T47D (cell line): ENCODE results near the gene PNPLA7.

Experiments used
- DNase-seq, 2 experiments: peaks; one replicate each; pipeline versions ENCODE4 v3.0.0 to v3.0.0-alpha.2; 2011 to 2012; ENCODE audit warnings: low read depth in 1 of 2, low spot score in 1 of 2
- JUND ChIP-seq: IDR thresholded peaks from 2 replicates; pipeline ENCODE4 v1.6.1; 2012; ENCODE audit warnings: low read depth
- in situ Hi-C: cut with HindIII; loops from 2 replicates; pipeline ENCODE4 v1.10.0; 2016; ENCODE audit warnings: low sequenced_read_pairs, low pct_unique_long_range_greater_than_20kb

Gene PNPLA7

GRCh38 chr9:137438591-137439157 lies 111.5 kb downstream of the PNPLA7 start:
- in situ Hi-C loops = no loop called here
- no peak for TF ChIP-seq JUND
- no peak for DNase-seq

DNA sequence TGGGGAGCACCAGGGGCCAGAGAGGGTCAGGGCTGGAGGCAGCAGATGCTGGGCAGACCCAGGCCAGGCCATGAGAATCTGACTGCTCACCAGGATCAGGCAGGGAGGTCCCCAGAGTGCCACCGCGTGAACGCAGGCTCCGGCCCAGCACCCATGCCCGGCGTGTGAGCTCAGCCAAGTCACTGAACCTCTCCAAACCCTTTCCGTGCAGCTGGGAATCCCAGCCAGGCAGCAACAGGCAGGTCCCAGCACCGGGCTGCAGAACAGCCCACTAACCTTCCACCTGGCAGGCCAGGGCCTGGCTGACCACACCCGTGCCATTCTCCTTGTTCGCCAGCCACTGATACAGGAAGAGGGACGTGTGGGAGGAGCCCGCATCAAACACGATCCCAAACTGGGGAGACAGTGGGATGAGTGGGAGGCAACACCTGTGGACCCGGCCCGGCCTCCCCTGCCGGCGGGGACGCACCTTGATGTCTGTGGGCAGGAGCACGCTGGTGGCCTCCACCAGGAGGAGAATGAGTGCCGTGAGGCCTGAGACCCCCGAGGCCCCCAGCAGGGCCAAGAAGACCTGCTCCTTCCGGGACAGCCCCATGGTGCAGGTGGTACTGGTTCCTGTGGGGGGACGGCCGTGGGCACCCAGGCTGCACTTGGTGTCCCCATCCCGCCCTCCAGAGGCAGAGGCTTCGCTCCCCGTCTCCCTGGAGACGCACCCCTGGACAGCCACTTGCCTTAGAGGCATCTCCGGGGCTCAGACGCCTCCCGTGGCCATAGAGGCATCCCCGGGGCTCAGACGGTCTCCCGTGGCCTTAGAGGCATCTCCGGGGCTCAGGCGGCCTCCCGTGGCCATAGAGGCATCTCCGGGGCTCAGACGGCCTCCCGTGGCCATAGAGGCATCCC lies 112.3 kb downstream of the PNPLA7 start:
- no peak for TF ChIP-seq JUND
- in situ Hi-C loops = no loop called here
- DNase-seq = no peak

DNA sequence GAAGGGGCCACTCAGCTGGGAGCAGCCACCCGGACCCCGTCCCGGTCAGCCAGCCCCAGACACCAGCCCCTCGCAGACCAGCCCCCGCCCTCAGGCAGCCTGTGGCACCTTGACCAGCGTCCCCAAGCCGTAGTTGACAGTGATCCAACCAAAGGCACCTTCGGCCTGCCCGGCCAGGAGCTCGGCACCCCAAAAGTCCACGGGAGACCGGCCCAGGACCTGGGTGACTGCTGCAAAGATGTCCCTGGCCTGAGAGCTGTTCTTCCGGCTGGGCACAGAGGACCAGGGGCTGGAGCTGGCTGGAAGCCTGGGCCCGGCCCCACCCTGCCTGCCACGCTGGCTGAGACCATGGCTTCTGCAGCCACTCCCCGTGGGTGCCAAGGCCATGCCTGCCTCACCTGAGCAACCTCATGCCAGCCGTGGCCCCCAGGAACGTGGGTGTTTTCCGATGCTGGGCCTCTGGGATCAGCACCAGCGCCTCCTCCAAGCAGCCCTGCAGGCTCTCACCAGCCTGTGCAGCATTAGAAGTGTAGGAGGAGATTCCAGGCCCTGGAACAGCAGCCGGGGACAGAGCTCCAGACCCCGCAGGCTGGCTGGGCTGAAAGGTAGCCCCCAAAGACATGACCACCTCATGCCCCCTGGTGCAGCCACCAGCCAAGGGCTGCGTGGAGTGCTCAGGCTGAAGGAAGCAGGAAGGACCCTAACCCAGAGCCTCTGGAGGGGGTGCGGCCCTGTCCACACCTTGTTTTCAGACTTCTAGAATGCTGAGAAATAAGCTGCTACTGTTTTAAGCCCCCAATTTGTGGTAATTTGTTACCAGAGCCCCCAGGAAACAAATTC lies 113.2 kb downstream of the PNPLA7 start:
- in situ Hi-C loops = no loop called here
- no peak for TF ChIP-seq JUND
- DNase-seq = no peak

DNA sequence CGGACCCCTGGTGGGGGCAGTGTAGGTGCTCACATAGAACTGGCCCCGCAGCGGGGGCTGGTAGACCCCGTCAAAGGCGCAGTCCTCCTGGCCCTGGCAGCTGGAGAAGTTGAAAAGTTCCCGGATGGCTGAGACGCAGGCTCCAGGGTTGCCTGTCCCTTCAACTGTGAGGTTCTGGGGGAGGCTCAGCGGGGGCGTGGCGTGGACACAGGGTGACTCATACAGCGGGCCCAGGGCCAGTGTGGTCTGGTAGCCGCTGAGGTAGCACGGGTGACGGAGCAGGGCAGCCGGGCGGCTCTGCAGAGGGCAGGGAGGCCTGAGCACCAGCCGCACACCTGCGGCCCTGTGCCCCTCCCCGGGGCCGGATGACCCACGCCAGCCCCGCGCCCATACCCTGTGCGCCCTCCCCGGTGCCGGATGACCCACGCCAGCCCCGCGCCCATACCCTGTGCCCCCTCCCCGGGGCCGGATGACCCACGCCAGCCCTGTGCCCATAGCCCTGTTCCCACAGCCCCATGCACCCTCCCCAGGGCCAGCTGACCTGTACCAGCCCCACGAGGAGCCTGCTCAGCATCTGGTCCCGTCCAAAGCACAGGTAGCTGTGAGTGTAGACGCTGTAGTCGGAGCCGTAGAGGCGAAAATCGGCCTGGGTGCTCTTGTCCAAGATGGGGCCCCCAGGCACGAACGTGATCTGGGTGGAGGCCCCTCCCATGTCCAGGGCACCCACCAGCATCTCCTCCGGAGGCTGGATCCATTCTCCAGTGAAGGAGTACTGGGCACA lies 114.0 kb downstream of the PNPLA7 start:
- peak; percentile 90 for TF ChIP-seq JUND
- in situ Hi-C loops = no loop called here
- peak; percentile 92 to 98 for DNase-seq

DNA sequence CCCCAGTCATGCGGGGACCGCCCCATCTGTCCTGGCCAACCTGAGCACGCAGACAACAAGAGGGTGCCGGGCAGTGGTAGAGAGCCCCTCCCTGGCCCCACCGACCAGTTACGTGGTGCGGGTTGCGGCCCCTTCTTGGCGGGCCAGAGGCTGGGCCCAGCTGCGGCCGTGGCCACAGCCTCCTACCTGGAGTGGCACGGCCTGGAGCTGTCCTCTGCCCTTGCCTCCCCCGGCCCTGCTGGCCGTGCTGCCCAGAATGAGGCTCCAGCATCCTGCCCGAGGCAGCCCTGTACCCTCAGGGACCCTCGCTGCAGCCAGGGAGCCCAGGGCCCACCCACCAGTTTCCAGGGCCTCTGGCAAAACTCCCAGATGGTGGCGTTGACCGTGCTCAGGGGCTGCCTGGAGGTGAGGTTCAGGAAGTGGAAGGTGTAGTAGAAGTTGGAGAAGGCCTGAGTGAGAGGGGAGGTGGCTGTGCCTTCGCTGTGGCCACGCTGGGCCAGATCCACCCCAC lies 114.8 kb downstream of the PNPLA7 start:
- no peak for TF ChIP-seq JUND
- no peak for DNase-seq
- in situ Hi-C loops = no loop called here

DNA sequence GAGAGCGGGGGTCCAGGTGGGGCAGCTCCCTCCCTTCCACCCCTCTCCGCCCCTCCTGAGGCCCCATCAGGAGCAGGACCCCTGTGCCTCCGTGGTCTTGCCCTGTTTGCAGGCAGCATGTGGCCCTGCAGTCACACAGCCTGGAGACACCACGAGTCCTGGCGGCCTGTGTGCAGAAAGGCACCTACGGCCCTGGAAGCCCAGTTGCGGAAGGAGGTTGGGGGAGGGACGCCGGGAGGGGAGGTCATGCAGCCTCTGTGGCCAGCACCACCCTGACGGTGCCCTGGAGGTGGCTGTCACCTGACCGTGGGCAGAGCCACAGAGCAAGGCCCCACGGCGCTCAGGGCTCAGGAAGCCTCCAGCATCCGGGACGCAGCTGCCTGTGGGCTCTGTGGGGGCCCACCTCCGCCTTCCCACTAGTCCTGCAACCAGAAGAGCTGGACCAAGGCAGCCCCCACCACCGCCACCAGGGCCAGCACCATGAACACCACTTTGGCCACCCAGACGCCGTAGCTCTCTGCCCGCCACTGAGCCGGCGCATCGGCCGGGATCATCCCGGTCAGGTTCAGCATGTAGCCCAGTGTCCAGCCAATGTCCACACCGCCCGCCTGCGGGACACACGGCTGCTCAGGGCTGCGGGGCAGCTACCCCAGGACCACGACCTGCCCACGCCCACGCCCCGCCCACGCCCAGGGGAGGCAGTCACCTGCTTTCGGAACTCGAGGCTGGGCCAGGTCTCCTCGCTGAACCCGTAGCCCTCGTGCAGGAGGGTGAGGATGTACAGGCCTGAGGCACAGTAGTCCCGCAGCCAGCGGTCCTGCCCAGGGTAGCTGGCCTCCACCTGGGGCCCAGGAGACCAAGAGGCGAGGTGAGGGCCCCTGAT lies 115.5 kb downstream of the PNPLA7 start:
- TF ChIP-seq JUND = no peak
- in situ Hi-C loops = no loop called here
- DNase-seq = no peak

DNA sequence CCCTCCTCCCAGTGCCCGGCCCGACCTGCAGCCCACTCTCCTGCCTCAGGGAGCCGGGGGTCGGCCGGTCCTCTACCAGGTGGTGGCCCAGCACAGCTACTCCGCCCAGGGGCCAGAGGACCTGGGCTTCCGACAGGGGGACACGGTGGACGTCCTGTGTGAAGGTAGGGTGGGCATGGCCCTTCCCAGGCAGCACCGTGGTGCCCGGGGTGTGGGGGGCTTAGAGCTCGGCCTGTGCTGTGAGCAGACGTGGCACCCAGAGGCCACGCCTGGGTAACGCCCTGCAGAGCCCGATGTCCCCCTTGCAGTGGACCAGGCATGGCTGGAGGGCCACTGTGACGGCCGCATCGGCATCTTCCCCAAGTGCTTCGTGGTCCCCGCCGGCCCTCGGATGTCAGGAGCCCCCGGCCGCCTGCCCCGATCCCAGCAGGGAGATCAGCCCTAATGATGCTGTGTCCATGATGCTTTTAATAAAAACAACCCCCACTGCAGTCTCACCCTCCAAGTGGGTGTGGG lies 116.2 kb downstream of the PNPLA7 start:
- DNase-seq = no peak
- no peak for TF ChIP-seq JUND
- in situ Hi-C loops = no loop called here

GRCh38 chr9:137433349-137433915 lies 116.8 kb downstream of the PNPLA7 start:
- TF ChIP-seq JUND = no peak
- no peak for DNase-seq
- in situ Hi-C loops = no loop called here

DNA sequence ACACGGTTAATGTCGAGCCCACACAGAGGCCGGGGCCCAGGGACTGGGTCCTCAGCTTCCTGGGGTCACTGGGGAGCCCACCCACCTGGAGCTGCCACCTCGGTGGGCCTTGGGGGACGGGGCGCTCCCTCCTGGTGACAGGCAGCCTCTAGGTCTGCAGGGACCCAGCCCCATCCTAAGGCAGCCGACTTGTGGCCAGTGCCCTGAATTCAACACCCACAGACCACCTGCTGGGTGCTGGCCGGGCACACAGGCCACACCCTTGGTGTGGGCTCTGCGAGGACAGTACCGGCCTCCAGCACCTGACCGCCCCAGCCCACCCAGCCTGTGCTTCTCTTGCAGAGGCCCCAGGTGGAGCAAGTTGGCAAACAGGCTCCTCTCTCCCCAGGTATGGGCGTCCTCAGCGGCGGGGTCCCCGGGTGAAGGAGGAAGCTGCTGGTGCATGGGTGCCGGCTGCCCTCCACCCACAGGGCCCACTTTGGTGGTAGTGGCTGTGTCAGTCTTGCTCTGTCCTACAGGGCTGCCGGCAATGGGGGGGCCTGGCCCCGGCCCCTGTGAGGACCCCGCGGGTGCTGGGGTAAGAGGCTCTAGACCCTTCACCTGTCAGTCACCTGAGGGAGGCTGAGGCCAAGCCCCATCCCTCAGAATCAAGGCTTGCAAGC lies 117.4 kb downstream of the PNPLA7 start:
- in situ Hi-C loops = no loop called here
- TF ChIP-seq JUND = no peak
- DNase-seq = no peak

GRCh38 chr9:137431416-137431931 lies 118.7 kb downstream of the PNPLA7 start:
- TF ChIP-seq JUND = no peak
- DNase-seq = no peak
- in situ Hi-C loops = no loop called here
